ENCODE results near the gene RASGEF1C. TPM values are rescaled to one million over a fixed set of nuclear protein-coding genes. Genes with fewer than 3 reads are reported as not detected.

The RASGEF1C gene
- total and polyA plus RNA-seq, 8 donors = 0.20 to 6.8 (median 0.86) TPM; not detected in 4

DNA sequence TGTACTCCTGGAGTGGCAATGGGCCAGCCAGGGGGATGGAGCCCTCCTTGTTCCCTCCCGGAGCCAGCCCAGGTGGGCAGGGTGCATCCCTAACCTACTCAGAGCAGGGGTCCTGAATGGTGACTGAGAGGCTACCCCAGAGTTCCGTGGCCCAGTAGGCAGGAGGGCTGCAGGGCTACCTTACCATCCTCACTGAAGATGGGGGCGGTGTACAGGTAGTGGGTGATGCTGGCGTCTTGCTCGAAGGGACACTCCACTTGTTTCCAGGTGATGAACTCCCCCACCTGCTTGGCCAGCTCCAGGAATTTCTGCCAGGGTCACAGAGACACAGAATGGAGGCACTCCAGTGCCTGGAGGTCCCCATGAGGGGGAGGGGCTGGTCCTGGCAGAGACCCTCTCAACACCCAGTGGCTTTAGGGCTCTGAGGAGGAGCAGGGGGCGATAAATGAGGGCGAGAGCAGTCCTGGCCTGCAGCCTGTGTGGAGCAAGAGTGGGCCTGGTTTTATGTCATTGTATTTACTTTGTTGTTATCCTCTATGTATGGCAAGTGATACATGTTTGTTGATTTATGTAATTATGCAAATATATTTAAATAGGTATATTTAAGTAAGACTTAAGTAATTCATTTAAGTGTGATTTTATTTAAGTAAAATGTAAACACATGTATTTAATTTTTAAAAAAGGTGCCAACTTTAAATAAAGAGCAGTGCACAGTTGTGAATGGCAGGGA is 97.6 kb downstream of the RASGEF1C start:
- TF ChIP-seq POLR2AphosphoS5 (IDR thresholded peaks at IDR 0.05) (no peak), EP300 (IDR thresholded peaks at IDR 0.05) (no peak), POLR2A (IDR thresholded peaks at IDR 0.05) (no peak)
- TF ChIP-seq, protein P1, sequence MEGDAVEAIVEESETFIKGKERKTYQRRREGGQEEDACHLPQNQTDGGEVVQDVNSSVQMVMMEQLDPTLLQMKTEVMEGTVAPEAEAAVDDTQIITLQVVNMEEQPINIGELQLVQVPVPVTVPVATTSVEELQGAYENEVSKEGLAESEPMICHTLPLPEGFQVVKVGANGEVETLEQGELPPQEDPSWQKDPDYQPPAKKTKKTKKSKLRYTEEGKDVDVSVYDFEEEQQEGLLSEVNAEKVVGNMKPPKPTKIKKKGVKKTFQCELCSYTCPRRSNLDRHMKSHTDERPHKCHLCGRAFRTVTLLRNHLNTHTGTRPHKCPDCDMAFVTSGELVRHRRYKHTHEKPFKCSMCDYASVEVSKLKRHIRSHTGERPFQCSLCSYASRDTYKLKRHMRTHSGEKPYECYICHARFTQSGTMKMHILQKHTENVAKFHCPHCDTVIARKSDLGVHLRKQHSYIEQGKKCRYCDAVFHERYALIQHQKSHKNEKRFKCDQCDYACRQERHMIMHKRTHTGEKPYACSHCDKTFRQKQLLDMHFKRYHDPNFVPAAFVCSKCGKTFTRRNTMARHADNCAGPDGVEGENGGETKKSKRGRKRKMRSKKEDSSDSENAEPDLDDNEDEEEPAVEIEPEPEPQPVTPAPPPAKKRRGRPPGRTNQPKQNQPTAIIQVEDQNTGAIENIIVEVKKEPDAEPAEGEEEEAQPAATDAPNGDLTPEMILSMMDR (IDR thresholded peaks at IDR 0.05) = no peak
- DNase-seq = no peak
- WGBS, 5 donors = 78 to 87% (median 84%) methylated on average over 5 to 7 of the region's 7 CpGs
- peaks cover 0 to 5% (median 0%) of the 10 kb centered on the region in 3 donors for H3K27me3 ChIP-seq
- no peaks in the 10 kb centered on the region for H3K36me3 ChIP-seq
- H3K4me3 ChIP-seq = no peak overlapping the region
- no peaks in the 10 kb centered on the region for H3K4me1 ChIP-seq
- H3K27ac ChIP-seq = no peak overlapping the region
- intact Hi-C loops (cut with DNase I; ENCODE audit: low total_unique reads) = no loop called here
- H3K9me3 ChIP-seq = peaks cover 0 to 14% (median 13%) of the 10 kb centered on the region in 4 donors

DNA sequence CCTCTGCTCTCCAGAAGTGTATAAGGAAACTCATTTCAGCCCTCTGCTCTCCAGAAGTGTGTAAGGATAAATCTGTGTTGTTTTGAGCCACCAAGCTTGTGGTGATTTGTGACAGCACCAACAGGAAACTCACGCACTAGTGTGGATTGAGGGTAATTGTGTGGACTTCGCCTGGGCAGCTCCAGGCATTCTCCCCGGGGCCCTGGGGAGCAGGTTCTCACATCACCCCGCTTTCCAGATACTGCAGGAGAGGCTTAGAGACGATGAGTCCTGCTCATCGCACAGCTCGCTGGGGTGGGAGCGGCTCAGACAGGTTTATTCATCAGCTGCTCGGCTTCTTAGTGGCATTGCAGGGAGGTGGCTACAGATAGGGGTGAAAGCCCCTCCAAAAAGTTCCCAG is 99.1 kb downstream of the RASGEF1C start:
- DNase-seq = no peak
- no peak for TF ChIP-seq EP300 (IDR thresholded peaks at IDR 0.05)
- no peak for TF ChIP-seq POLR2AphosphoS5 (IDR thresholded peaks at IDR 0.05)
- no peaks in the 10 kb centered on the region for H3K4me1 ChIP-seq
- H3K27me3 ChIP-seq = peaks cover 0 to 5% (median 0%) of the 10 kb centered on the region in 3 donors
- H3K4me3 ChIP-seq = no peak overlapping the region
- peaks cover 0 to 23% (median 18%) of the 10 kb centered on the region in 4 donors for H3K9me3 ChIP-seq
- intact Hi-C loops (cut with DNase I; ENCODE audit: low total_unique reads) = no loop called here
- 75 to 79% (median 77%) methylated on average over 5 to 9 of the region's 9 CpGs for WGBS, 5 donors
- no peak overlapping the region for H3K27ac ChIP-seq
- no peaks in the 10 kb centered on the region for H3K36me3 ChIP-seq

DNA sequence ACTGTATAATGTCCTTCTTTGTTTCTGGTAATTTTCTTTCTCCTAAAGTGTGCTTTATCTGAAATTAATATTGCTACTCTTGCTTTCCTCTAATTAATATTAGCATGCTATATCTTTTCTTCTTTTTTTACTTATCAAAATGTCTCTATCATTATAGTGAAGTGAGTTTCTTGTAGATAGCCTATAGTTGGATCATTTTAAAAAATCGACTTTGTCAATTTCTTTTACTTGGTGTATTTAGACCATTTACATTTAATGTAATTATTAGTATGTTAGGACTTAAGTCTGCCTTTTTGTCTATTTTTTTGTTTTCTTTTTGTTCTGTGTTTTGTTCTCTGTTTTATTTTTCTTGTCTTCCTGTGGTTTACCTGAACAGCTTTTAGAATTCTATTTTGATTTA is 102.0 kb downstream of the RASGEF1C start:
- H3K27ac ChIP-seq = no peak overlapping the region
- 89 to 98% (median 95%) methylated on average over 1 of the region's 1 CpG for WGBS, 5 donors
- no peak overlapping the region for H3K4me3 ChIP-seq
- intact Hi-C loops (cut with DNase I; ENCODE audit: low total_unique reads) = no loop called here
- H3K9me3 ChIP-seq = peaks cover 0 to 23% (median 18%) of the 10 kb centered on the region in 4 donors
- H3K4me1 ChIP-seq = no peaks in the 10 kb centered on the region
- DNase-seq = no peak
- no peaks in the 10 kb centered on the region for H3K36me3 ChIP-seq
- TF ChIP-seq EP300 (IDR thresholded peaks at IDR 0.05) = no peak
- no peak for TF ChIP-seq POLR2A (IDR thresholded peaks at IDR 0.05)
- TF ChIP-seq, protein P1 (IDR thresholded peaks at IDR 0.05) = no peak
- no peak for TF ChIP-seq POLR2AphosphoS5 (IDR thresholded peaks at IDR 0.05)
- peaks cover 0 to under 1% (median 0%) of the 10 kb centered on the region in 3 donors for H3K27me3 ChIP-seq

DNA sequence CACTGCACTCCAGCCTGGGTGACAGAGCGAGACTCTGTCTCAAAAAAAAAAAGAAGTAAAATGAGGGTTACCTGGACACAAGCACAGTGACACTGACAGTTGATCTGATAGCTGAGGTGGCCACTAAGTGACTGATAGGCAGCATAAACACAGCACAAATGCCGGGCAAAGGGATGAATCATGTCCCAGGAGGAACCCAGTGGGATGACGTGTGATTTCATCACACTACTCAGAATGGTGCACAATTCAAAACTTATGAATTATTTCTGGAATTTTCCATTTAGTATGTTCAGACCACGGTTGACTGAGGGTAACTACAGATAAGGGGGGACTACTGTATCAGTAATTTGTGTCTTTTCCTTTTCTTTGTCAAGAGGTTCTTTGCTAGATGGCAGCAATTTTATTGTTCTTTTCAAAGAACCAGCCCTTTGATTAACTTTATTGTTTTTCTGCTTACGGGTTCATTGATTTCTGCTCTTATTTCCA is 103.1 kb downstream of the RASGEF1C start:
- 75 to 81% (median 78%) methylated on average over 5 of the region's 5 CpGs for WGBS, 5 donors
- H3K27me3 ChIP-seq = peaks cover 0 to 4% (median 0%) of the 10 kb centered on the region in 3 donors
- H3K36me3 ChIP-seq = no peaks in the 10 kb centered on the region
- H3K4me3 ChIP-seq = no peak overlapping the region
- H3K4me1 ChIP-seq = no peaks in the 10 kb centered on the region
- H3K27ac ChIP-seq = no peak overlapping the region
- DNase-seq = no peak
- intact Hi-C loops (cut with DNase I; ENCODE audit: low total_unique reads) = no loop called here
- H3K9me3 ChIP-seq = peaks cover 0 to 23% (median 18%) of the 10 kb centered on the region in 4 donors
- TF ChIP-seq EP300 (IDR thresholded peaks at IDR 0.05) (no peak), POLR2AphosphoS5 (IDR thresholded peaks at IDR 0.05) (no peak), POLR2A (IDR thresholded peaks at IDR 0.05) (no peak)
- TF ChIP-seq, protein P1 (IDR thresholded peaks at IDR 0.05) = no peak

DNA sequence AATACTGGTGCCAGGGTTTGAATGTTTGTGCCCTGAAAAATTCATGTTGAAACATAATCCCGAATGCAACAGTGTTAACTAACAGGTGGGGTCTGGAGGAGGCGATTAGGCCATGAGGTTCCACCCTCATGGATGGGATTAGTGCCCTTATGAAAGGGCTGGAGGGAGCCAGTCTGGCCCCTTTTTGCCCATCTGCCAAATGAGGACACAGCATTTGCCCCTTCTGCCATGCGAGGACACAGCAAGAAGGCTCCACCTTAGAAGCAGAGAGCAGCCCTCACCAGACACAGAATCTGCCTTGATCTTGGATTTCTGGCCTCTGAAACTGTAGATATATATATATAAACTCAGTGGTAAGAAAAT is 104.9 kb downstream of the RASGEF1C start:
- Histone ChIP-seq H3K27me3 (peaks cover 0 to 20% (median 4%) of the 10 kb centered on the region in 3 donors), H3K9me3 (peaks cover 0 to 23% (median 18%) of the 10 kb centered on the region in 4 donors), H3K4me3 (no peak overlapping the region), H3K27ac (no peak overlapping the region), H3K36me3 (no peaks in the 10 kb centered on the region), H3K4me1 (no peaks in the 10 kb centered on the region)
- WGBS, 5 donors = 74 to 94% (median 92%) methylated on average over 3 of the region's 3 CpGs
- no peak for DNase-seq
- TF ChIP-seq, protein P1 (IDR thresholded peaks at IDR 0.05) = no peak
- TF ChIP-seq EP300 (IDR thresholded peaks at IDR 0.05) (no peak), POLR2AphosphoS5 (IDR thresholded peaks at IDR 0.05) (no peak), POLR2A (IDR thresholded peaks at IDR 0.05) (no peak)
- intact Hi-C loops (cut with DNase I; ENCODE audit: low total_unique reads) = no loop called here
